ENCODE measurements around the gene WDFY2. TPM values are rescaled to one million over a fixed set of nuclear protein-coding genes. Genes with fewer than 3 reads are reported as not detected.

The WDFY2 gene
- total and polyA plus RNA-seq, 2 of the 13 experiments (the other 11 are each of a cell fraction or from before 2014, with no cell fraction given) = 22.6 to 27.0 TPM

DNA sequence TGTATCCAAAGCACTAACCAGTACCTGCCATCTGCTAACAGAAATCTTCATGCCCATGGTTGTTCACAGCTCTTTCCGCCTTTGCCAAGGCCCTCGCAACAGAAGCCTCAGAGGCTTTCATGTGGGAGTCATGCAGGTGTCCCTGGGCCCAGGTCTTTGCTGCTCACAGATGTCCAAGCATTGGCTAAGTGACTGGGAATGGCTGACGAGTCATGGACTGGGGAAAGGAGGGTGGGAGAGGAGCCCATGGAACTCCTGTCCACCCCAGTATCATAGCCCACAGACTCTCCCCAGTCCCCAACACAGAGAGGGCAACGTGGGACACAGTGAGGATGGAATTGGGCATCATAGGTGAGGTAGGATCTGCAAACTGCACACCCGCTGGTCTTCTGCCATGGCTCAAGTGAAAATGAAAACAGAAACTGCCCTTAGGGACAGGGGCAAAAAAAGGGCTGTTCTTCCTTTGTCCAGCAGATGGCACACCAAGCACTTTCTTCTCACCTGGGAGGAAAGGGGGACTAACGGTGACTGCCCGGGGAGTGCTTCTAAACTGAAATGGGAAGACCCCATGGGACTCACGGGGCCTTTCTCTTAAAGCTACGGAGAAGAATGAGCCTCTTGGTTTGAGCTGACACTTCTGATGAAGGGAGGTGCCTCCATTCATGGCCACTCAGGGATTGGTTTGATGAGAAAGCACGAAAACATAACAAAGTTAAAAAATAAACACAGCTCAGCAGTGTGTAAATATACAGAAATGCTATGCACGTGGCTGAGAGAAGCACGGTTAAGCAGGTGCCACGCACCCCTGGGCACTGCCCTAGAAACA, 230.8 kb downstream of the WDFY2 start (continued):
- TF ChIP-seq, protein P1, sequence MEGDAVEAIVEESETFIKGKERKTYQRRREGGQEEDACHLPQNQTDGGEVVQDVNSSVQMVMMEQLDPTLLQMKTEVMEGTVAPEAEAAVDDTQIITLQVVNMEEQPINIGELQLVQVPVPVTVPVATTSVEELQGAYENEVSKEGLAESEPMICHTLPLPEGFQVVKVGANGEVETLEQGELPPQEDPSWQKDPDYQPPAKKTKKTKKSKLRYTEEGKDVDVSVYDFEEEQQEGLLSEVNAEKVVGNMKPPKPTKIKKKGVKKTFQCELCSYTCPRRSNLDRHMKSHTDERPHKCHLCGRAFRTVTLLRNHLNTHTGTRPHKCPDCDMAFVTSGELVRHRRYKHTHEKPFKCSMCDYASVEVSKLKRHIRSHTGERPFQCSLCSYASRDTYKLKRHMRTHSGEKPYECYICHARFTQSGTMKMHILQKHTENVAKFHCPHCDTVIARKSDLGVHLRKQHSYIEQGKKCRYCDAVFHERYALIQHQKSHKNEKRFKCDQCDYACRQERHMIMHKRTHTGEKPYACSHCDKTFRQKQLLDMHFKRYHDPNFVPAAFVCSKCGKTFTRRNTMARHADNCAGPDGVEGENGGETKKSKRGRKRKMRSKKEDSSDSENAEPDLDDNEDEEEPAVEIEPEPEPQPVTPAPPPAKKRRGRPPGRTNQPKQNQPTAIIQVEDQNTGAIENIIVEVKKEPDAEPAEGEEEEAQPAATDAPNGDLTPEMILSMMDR (CRISPR knock-in tag; IDR thresholded peaks at IDR 0.05) = peak; percentile 88
- no peak for TF ChIP-seq KDM1A (CRISPR knock-in tag; IDR thresholded peaks at IDR 0.05)
- TF ChIP-seq SALL1 (CRISPR knock-in tag; IDR thresholded peaks at IDR 0.05) = peak; percentile 49; the same call in 1 of the 2 replicates
- peak; percentile 51; the same call in 1 of the 2 replicates for TF ChIP-seq FOXA3 (CRISPR knock-in tag; IDR thresholded peaks at IDR 0.05)
- TF ChIP-seq PCBP2 (optimal IDR thresholded peaks at IDR 0.05; ENCODE audit: low read depth, low read length, poor library complexity, severe bottlenecking) = no peak
- TF ChIP-seq, protein P2, sequence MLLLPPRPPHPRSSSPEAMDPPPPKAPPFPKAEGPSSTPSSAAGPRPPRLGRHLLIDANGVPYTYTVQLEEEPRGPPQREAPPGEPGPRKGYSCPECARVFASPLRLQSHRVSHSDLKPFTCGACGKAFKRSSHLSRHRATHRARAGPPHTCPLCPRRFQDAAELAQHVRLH (CRISPR knock-in tag; IDR thresholded peaks at IDR 0.05; ENCODE audit: borderline replicate concordance, low read depth) = 0 out of 2 replicates have a peak, but pooled peaks have one; percentile 23
- 0 out of 2 replicates have a peak, but pooled peaks have one; percentile 39 for TF ChIP-seq ZBTB7B (CRISPR knock-in tag; IDR thresholded peaks at IDR 0.05)
- TF ChIP-seq, protein P3, sequence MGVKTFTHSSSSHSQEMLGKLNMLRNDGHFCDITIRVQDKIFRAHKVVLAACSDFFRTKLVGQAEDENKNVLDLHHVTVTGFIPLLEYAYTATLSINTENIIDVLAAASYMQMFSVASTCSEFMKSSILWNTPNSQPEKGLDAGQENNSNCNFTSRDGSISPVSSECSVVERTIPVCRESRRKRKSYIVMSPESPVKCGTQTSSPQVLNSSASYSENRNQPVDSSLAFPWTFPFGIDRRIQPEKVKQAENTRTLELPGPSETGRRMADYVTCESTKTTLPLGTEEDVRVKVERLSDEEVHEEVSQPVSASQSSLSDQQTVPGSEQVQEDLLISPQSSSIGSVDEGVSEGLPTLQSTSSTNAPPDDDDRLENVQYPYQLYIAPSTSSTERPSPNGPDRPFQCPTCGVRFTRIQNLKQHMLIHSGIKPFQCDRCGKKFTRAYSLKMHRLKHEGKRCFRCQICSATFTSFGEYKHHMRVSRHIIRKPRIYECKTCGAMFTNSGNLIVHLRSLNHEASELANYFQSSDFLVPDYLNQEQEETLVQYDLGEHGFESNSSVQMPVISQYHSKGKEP (CRISPR knock-in tag; IDR thresholded peaks at IDR 0.05) = no peak
- no peak for TF ChIP-seq CAMTA2 (CRISPR knock-in tag; IDR thresholded peaks at IDR 0.05; ENCODE audit: borderline replicate concordance)
- TF ChIP-seq, protein P4, sequence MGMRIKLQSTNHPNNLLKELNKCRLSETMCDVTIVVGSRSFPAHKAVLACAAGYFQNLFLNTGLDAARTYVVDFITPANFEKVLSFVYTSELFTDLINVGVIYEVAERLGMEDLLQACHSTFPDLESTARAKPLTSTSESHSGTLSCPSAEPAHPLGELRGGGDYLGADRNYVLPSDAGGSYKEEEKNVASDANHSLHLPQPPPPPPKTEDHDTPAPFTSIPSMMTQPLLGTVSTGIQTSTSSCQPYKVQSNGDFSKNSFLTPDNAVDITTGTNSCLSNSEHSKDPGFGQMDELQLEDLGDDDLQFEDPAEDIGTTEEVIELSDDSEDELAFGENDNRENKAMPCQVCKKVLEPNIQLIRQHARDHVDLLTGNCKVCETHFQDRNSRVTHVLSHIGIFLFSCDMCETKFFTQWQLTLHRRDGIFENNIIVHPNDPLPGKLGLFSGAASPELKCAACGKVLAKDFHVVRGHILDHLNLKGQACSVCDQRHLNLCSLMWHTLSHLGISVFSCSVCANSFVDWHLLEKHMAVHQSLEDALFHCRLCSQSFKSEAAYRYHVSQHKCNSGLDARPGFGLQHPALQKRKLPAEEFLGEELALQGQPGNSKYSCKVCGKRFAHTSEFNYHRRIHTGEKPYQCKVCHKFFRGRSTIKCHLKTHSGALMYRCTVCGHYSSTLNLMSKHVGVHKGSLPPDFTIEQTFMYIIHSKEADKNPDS (CRISPR knock-in tag; IDR thresholded peaks at IDR 0.05) = no peak
- TF ChIP-seq, protein P5, sequence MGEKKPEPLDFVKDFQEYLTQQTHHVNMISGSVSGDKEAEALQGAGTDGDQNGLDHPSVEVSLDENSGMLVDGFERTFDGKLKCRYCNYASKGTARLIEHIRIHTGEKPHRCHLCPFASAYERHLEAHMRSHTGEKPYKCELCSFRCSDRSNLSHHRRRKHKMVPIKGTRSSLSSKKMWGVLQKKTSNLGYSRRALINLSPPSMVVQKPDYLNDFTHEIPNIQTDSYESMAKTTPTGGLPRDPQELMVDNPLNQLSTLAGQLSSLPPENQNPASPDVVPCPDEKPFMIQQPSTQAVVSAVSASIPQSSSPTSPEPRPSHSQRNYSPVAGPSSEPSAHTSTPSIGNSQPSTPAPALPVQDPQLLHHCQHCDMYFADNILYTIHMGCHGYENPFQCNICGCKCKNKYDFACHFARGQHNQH (CRISPR knock-in tag; IDR thresholded peaks at IDR 0.05) = no peak
- TF ChIP-seq, protein P6, sequence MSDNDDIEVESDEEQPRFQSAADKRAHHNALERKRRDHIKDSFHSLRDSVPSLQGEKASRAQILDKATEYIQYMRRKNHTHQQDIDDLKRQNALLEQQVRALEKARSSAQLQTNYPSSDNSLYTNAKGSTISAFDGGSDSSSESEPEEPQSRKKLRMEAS (IDR thresholded peaks at IDR 0.05) = peak; percentile 56; the same call in 1 of the 2 replicates
- TF ChIP-seq XRCC5 (optimal IDR thresholded peaks at IDR 0.05; ENCODE audit: low read length) = peak; percentile 52
- no peak for TF ChIP-seq POLR2A (IDR thresholded peaks at IDR 0.05; ENCODE audit: insufficient read depth in 1 of 2, low read depth in 2 of 2, low read length in 2 of 2)
- peak; percentile 80 for TF ChIP-seq STAG1 (CRISPR knock-in tag; IDR thresholded peaks at IDR 0.05)

All from HepG2 (cell line).